ENCODE measurements around the gene STATH.
"Not testable (repeated sequence)": the region's sequence is repeated elsewhere in the genome, so short reads cannot be mapped to it uniquely, and the experiment has no call there.

The STATH gene

DNA sequence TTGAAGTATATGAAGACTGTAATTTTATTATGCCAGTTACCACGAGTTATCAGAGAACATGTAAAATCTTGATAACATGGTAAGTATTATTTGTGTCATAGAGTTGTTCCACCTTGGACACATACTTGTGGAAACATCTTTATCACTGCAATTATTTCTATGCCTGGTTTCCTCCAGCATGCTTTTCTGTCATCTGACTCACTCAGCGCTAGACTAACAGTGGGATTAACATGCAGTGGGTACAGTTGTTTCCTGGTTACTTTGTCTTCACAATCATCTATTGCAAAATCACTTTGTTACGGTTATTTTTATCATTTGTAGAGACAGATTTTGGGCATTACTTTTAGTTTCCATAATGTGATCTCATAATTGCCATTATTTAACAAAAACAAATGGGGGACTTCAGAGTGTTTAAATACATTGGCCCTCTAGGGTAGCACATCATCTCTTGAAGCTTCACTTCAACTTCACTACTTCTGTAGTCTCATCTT lies at the start of gene STATH:
Gene STATH (plus strand): TSS at position 441 of the 491 bp plus-strand sequence. CDS start 2,472 bp downstream, outside the sequence.
- no peak for DNase-seq

DNA sequence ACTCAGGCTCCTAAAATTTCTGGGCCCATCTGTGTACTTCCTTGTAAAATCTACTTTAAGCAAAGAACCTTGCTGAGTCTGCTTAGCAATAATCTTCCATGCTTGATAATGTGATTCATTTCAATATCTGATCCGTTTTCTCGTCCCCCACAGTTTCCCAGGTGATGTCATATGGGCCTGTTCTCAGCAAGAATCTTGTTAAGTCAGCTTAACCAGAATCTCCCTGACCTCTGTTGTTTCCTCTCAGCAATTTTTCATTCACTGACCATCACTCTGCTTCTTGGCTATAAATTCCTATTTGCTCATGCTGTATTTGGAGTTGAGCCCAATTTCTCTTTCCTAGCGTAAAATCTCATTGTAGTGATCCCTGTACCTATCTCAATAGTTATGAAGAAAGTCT lies 44.2 kb upstream of the STATH start:
- no peak for DNase-seq

GRCh38 chr4:69957209-69957608 lies 38.6 kb upstream of the STATH start:
- DNase-seq, result no peak

DNA sequence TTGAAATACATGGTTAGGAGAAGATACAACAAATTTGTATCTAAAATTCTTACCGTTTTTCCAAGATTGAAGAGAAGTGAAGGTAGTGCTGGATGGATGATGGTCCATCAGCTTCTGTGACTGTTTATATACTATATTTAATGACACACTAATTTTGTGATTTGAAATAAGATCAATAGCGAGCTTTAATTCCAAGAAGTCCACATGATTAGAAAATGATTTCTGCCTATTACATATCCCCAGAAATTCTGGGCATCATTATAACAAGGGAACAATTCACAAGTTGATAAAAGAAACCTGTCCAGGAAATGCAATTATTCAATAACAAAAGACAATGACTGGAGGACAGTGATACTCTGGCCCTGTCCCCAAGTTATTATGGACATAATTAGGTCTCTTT lies 30.1 kb upstream of the STATH start, which contains the start of gene CSN2:
Gene CSN2 (minus strand): TSS at position 101 of the 400 bp plus-strand sequence. CDS start 4,733 bp downstream, outside the sequence.
- DNase-seq, result no peak

DNA sequence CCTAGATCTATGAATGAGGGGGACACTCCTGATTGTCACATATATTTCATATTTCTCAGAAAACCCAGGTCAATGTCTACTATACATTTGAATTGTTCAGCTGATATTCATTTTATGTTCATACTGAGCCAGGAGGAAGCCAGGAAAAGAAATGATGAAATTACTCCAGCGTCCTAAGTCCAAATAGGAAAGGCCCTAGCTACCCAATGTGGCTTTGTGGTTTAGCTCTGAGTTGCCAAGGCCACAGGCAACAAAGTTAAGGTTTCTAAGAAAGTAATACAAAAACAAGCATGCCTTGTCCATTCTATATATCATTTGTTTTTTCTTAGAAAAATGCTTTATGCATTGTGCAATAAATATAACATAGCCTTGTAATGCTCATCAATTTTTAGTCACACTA lies 25.7 kb upstream of the STATH start:
- no peak for DNase-seq

DNA sequence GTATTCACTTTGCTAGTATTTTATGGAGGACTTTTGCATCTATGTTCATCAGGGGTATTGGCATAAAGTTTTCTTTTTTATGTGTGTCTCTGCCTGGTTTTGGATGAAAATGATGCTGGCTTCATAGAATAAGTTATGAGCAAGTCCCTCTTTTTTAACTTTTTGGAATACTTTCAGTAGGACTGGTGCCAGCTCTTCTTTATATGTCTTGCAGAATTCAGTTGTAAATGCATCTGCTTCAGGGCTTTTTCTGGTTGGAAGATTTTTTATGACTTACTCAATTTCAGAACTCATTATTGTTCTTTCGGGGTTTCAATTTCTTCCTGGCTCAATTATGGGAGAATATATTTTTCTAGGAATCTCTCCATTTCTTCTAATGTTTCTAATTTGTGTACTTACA lies 21.1 kb upstream of the STATH start:
- DNase-seq, result no peak

- DNase-seq, result no peak
These were observed 18.2 kb upstream of the STATH start for GRCh38 chr4:69977582-69977981.

DNA sequence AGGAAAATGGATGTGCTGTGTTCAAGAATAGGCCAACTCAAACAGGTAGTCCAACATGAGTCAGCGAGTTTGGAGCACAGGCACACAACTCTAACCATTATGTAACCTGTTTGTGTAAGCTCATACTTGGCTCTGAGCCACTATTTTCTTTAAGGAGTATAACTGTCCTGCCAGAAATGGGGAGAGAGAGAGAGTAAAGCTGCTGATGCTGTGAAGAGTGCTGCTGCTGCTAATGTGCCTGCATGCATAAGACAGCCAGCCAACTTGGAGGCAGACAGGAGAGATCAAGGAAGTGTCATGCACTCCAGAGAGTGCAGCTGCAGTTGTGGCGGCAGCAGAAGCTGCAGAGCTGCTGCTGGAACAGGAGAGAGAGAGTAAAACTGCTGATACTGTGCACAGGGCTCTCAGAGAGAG lies 11.7 kb upstream of the STATH start:
- no peak for DNase-seq

DNA sequence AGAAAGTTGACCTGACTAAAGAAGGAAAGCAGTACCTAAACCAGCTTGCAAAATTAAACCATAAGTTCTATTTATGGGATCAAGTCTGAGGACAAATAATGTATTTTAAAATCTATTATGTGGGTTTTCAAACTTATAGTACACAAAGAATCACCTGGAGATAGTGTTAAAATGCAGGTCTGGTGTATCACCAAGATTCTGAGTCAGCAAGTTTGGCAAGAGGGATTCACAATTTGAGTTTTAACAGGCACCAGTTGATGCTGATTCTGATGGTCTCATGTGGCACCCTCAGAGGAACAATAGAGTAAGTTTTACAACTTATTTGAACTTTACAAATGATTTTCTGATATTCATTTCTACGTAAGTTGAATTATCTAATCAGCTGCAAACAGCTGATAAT lies 9.1 kb upstream of the STATH start:
- DNase-seq, result no peak

DNA sequence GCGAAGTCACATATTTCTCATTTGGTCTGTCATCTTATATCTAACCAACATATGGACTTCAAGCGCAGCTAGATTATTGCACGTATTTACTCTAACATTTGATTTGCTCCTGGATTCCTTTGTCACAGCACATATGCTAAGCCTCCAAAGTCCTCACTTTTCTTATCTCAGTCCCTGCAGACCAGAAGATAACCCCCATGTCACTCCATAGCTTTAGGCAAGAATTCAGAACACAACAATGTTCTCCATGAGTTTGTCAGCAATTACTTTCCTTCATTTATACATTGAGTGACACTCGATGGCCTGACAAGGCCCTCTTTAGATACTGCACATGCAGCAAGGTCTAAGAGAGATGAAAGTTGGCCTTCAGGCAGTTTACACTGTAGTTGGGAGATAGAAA lies 4.8 kb upstream of the STATH start:
- DNase-seq, result no peak

DNA sequence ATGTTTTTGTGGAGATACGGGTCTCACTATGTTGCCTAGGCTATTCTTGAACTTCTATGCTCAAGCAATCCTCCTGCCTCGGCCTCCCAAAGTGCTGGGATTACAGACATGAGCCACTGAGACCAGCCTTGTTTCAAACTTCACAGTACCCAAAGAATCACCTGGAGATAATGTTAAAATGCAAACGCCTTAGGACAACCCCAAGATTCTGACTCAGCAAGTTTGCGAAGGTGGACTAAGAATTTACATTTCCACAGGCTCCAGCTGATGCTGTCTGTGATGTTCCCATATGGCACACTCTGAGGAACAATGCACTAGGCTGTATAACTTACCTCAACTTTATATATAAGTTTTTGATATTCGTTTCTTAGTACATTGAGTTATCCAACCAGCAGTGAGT lies 984 bp upstream of the STATH start:
- DNase-seq, result no peak

DNA sequence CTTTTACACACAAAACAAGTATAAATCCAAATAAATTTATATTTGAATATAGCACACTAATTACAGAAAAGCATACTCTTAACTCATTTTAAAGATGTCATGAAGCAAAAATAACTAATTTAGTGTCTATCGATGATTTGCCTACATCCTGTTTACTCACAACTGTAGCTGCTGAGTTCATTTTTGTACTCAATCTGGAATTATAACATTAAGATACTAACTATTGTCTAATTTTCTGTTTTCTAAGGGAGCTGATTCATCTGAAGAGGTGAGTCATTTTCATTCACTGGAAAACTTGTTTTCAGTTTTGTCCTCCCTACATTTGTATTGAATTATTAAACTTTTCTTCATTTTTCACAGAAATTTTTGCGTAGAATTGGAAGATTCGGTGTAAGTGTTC lies 3.7 kb downstream of the STATH start:
- DNase-seq, result no peak

GRCh38 chr4:70000711-70001110 lies 4.9 kb downstream of the STATH start:
- DNase-seq, result no peak

GRCh38 chr4:70002507-70002906 lies 6.7 kb downstream of the STATH start:
- no peak for DNase-seq

GRCh38 chr4:70008771-70009170 lies 13.0 kb downstream of the STATH start:
- DNase-seq, result no peak

GRCh38 chr4:70019006-70019405 lies 23.2 kb downstream of the STATH start:
- not testable (repeated sequence) for DNase-seq

DNA sequence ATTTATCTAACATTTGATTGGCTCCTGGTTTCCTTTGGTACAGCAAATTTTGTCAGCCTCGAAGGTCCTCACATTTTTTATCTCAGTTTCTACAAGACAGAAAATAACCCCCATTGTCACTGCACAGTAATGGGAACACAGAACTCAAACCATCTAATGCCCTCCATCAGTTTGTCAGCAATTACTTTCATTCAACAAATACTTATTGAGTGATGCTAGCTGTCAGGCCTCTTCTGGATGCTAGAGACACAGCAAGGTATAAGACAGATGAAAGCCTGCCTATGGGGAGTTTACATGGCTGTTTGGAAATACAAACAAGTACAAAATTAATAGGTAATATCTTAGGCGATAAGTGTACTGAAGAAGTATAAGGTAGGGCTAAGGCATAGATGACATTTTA lies 27.5 kb downstream of the STATH start:
- no peak for DNase-seq

- DNase-seq, result no peak
These were observed 31.2 kb downstream of the STATH start for GRCh38 chr4:70027011-70027410.

GRCh38 chr4:70028159-70028558 lies 32.4 kb downstream of the STATH start, which contains the start of gene HTN3:
Gene HTN3 (plus strand): TSS chr4:70028459. CDS start chr4:70030741, 2,282 bp downstream.
- not testable (repeated sequence) for DNase-seq

- DNase-seq, result not testable (repeated sequence)
These were observed 41.8 kb downstream of the STATH start for GRCh38 chr4:70037559-70037958.

DNA sequence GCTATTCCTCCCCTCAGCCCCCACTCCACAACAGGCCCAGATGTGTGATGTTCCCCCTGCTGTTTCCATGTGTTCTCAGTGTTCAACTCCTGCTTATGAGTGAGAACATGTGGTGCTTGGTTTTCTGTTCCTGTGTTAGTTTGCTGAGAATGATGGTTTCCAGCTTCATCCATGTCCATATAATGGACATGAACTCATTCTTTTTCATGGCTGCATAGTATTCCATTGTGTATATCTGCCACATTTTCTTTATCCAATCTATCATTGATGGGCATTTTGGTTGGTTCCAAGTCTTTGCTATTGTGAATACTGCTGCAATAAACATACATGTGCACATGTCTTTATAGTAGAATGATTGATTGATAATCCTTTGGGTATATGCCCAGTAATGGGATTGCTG lies 44.2 kb downstream of the STATH start:
- not testable (repeated sequence) for DNase-seq

- DNase-seq, result no peak
These were observed 46.0 kb downstream of the STATH start for GRCh38 chr4:70041652-70042286.

DNA sequence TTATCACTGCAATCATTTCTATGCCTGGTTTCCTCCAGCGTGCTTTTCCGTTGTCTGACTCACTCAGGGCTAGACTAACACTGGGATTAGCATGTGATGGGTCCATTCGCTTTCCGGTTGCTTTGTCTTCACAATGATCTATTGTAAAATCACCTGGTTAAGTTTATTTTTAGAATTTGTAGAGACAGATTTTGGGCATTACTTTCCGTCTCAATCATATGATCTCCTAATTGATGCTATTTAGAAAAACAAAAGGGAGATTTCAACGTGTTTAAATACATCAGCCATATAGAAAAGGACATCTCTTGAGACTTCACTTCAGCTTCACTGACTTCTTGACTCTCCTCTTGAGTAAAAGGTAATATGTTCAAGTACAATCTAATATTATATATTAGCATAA lies 54.4 kb downstream of the STATH start, which contains the start of gene HTN1:
Gene HTN1 (plus strand): TSS at position 301 of the 400 bp plus-strand sequence. CDS start 2,639 bp downstream, outside the sequence.
- not testable (repeated sequence) for DNase-seq
